ENCODE measurements around the gene NEB.
"Not testable (repeated sequence)": the region's sequence is repeated elsewhere in the genome, so short reads cannot be mapped to it uniquely, and the experiment has no call there.

NEB gene

DNA sequence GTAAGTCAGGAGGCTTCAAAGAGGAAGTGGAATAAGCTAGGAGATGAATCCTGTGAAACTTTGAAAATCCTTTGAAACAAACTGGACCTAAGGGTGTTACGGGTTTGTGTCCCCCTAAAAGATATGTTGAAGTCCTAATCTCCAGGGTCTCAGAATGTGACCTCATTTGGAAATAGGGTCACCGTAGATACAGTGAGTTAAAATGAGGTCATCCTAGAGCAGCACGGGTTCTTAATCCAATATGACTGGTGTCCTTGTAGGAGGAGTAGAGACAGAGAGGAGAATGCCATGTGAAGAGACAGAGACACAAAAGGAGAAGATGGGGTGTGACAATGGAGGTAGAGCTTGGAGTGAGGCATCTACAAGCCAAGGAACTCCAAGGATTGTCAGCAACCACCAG, 26.9 kb upstream of the NEB start:
- DNase-seq (ENCODE audit: low read depth, low spot score): no peak

DNA sequence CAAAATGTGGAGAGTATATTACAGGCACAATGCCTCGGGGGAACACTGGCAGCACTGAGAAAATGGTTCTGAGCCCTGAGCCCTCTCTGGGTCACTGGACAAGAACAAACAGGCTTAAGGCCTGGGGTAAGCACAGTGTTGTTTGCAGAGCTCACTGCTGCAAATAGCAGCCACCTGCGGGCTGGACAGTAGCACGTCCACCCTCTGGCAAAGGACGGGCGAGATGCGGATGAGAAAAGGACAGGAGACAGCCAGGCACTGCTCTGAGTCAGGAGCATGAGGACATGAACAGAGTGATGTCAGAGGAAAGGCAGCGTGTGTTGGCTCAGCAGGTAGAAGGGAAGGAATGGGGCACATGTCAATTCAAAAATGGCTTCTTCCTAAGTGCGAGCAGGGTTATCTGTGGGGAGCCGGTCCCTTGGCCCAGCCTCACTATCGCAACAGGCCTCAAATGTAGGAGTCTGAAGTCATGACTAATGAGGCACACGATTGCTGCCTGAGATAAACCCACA, 25.9 kb upstream of the NEB start:
- DNase-seq (ENCODE audit: low read depth, low spot score): no peak

- DNase-seq (ENCODE audit: low read depth, low spot score): no peak
Measured at GRCh38 chr2:151758744-151759143, 24.5 kb upstream of the NEB start.

DNA sequence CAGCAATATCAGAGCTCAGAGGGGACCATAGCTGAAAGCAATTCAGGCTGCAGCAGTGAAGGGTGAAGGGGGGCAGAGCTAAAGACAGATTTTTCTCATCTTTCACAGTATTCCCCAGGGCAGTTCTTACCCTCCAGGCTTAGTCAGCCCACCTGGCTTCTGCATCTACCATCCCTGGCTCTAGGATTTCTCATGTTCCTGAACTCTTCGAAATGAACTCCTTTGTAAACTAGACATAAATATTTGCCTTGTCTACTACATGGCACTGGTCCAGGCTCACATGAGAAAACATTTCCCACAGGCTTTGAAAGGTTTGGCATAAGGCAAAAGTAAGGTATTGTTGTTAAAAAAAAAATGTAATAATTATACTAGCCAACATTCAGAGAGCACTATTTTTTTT, 23.6 kb upstream of the NEB start:
- no peak for DNase-seq (ENCODE audit: low read depth, low spot score)

DNA sequence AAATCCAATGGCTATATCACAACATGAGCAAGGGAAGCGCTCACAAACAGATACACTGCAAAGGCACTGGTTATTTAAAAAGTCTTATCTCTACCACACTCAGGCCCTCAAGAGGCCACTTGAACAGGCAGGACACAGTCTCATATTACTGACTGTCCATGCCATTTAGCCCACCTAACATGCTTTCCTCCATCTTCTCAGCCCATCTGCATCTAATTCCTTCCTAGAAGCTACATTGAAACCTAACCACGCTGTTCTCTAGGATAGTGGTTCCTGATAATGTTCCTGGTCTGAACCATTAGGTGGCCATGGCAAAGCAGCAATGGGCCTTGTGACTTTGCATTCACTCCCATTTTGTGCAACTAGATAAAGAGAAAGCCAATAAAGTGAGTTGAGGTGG, 22.5 kb upstream of the NEB start:
- no peak for DNase-seq (ENCODE audit: low read depth, low spot score)

GRCh38 chr2:151754253-151754897, 20.1 kb upstream of the NEB start:
- DNase-seq (ENCODE audit: low read depth, low spot score): no peak

DNA sequence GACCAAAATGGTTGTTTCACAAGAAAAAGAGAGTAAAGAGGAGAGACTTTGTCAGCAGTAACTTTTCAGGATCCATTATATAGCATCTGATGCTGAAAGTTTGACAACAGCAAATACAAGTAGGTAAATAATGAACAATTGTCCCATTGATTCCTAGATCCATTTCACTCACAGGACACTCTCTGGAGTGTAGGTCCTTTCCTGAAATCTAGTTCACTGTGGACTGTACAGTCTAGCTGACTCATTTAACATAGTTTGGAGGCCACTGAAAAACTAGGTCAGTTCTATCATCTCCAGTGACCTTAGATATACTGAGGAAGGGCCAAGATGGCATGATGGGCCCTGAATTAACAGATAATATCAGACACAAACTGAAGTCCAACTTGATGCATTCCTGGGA, 19.3 kb upstream of the NEB start:
- DNase-seq (ENCODE audit: low read depth, low spot score): no peak

GRCh38 chr2:151745261-151745660, 11.0 kb upstream of the NEB start:
- not testable (repeated sequence) for DNase-seq (ENCODE audit: low read depth, low spot score)

DNA sequence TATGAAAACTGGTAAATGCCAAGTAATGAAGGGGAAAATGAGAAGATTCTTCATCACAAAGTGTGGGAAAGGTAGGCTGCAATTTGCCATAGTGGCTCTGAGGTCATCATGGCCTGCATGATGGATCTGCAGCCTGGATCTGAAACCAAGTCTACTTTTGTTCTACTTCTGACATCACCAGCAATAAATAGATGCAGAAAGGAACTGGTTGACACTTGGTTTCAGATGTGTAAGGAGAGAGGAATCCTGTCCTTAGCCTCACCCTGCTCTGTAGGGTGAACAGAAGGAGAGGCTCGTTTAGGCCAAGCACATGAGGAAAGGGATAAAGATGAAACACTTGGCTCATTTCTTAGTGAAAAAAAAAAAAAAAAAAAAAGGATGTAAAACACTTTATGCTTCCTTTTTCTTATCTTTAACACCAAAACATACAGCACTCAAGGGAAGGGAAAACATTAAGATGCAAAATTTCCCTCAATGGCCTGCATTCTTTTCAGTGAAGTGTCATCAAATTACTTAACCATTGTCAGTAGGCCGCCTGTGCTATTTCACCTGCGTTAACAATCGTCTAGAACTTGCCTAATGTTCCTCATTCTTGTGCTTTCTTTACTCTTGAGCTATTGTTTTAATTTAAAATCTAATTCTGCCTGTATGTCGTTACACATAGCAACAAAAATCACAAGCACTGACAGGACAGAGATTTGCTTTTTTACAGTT, 3.9 kb downstream of the NEB start:
- no peak for DNase-seq (ENCODE audit: low read depth, low spot score)

DNA sequence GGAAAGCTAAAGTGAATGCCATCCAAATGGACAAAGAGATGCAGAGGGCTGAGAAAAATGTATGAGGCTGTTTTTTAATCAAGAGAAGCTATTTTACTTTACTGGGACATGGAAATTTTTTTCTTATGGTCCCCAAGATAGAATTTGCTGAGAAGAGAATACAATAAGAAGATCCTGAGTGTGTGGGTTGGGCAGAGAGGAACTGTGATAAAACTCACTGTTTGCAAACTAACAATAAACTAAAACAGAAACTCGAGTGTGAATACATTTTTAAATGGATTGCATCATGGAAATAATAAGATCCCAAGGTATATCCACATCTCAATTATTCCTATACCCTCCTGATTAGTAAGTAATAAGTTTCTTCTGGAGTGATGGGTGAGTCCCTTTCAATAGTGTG, 4.4 kb downstream of the NEB start:
- no peak for DNase-seq (ENCODE audit: low read depth, low spot score)

GRCh38 chr2:151729415-151729811, 4.9 kb downstream of the NEB start:
- DNase-seq (ENCODE audit: low read depth, low spot score): no peak

- DNase-seq (ENCODE audit: low read depth, low spot score): no peak
Measured at GRCh38 chr2:151728804-151729414, 5.4 kb downstream of the NEB start.

DNA sequence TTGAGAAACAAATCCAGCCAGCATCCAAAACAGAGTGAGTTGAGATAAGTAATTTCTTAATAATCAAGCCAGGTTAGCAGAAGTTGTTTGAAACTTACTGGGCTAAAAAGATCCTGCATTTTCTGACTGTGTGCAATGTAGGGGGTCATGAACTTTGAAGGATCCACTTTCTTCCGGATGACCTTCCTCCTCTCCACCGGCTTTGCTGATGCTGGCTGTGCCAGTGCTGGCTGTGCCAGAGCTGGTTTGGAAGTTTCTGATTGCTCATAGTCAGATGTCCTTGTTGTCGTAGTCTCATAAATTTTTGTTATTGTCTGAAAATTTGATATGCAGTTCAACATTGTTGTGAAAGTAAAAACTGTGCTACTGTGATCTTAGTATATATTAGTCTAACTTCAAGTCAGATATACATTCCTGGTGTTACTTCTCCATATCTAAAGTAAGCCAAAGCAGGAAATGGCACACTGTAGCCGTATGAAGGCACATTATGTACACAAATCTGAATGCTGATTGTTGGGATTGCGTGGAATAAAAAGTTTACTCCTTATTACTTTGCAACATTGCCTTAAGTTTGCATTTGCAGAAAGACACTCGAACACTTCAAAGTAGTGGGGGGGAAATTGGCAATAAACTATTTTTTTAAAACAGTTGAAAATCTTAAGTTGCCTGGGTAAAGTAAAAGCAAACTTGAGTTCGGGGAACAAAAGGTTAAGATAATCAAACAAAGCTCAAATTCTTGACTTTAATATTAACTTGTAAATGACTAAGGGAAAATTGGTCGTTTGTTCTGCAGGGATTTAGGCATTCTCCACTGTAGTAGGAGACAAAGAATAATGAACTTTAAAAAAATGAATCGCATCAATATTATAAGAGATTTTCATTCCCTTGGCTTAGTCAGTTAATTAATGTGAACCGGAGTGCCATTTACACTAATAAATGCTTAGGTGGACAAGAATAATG, 6.4 kb downstream of the NEB start:
- DNase-seq (ENCODE audit: low read depth, low spot score): no peak

DNA sequence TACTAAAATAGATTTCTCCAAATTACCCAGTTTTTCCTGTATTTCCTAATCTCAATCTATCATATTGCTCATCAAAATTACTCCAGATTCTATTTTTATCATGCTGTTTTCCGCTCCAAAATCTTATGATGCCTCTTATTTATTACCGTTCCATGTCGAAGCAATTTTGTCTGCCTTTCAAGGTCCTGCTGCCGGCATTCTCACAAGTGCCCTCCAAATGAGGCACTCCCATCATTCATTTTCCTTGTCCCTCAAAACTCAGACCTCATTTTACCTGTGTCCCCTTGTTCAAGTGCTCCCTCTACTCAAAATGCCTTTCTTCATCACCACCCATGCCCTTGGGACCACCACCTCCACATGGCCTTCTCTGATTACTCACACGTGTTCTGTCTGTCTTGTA, 13.1 kb downstream of the NEB start:
- no peak for DNase-seq (ENCODE audit: low read depth, low spot score)

GRCh38 chr2:151720521-151720920, 13.8 kb downstream of the NEB start:
- no peak for DNase-seq (ENCODE audit: low read depth, low spot score)

DNA sequence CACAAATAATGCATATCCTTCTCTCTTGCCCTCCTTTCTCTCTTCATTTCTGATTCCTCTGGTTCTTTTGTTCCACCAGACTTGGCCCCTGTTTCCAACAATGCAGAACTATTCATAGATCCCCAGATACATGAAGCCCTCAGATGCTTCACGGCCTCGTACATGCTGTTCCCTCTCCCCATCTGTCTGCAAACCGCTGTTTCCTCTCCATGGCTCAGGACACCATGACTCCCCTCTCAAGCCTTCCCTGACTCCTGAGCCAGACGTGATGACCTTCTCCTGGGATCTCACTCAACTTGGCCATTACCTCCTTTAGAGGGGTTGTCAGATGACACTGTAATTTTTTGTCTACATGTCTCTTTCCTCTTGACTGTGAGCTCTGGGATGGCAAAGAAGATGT, 15.5 kb downstream of the NEB start:
- DNase-seq (ENCODE audit: low read depth, low spot score): no peak

- DNase-seq (ENCODE audit: low read depth, low spot score): no peak
Measured at GRCh38 chr2:151718247-151718646, 16.0 kb downstream of the NEB start.

- DNase-seq (ENCODE audit: low read depth, low spot score): no peak
Measured at GRCh38 chr2:151716721-151717120, 17.6 kb downstream of the NEB start.

- DNase-seq (ENCODE audit: low read depth, low spot score): no peak
Measured at GRCh38 chr2:151713291-151713903, 20.9 kb downstream of the NEB start.

- DNase-seq (ENCODE audit: low read depth, low spot score): no peak
Measured at GRCh38 chr2:151711025-151711424, 23.3 kb downstream of the NEB start.

- DNase-seq (ENCODE audit: low read depth, low spot score): no peak
Measured at GRCh38 chr2:151708788-151709187, 25.5 kb downstream of the NEB start.

Data from activated naive CD8-positive, alpha-beta T cell treated with anti-CD3 and anti-CD28 coated beads, Interleukin-2, amount 50 U/mL, for 16 hours (primary cell).